Mesodermal cell (in vitro differentiated cells): ENCODE data around the gene BPIFB3.

Experiments used
- H3K27ac ChIP-seq: 2 replicates; pipeline ENCODE4 v1.7.0; 2013; ENCODE audit warnings: mild to moderate bottlenecking, low read depth, low read length, moderate library complexity; ENCODE audit not compliant: severe bottlenecking
- H3K36me3 ChIP-seq: 2 replicates; pipeline ENCODE4 v1.7.1; 2013; ENCODE audit warnings: mild to moderate bottlenecking, low read length, moderate library complexity; ENCODE audit not compliant: control insufficient read depth, insufficient read depth
- H3K4me1 ChIP-seq: one replicate; pipeline ENCODE4 v1.7.1; 2013; ENCODE audit warnings: mild to moderate bottlenecking, low read length; ENCODE audit not compliant: insufficient read depth, control insufficient read depth, poor library complexity, severe bottlenecking
- H3K4me3 ChIP-seq: 2 replicates; pipeline ENCODE4 v1.7.0; 2013; ENCODE audit warnings: low read length, control low read depth, mild to moderate bottlenecking; ENCODE audit not compliant: insufficient read depth, poor library complexity, severe bottlenecking; ENCODE audit errors: extremely low read depth
- H3K9me3 ChIP-seq: 2 replicates; pipeline ENCODE4 v1.7.1; 2013; ENCODE audit warnings: mild to moderate bottlenecking, low read length, moderate library complexity; ENCODE audit not compliant: control insufficient read depth
- WGBS, 2 experiments: methylation state at CpG; one replicate each; pipeline ENCODE4 v1.1.5; 2013; ENCODE audit warnings: missing lambda C conversion rate in 2 of 2; ENCODE audit not compliant: insufficient coverage in 2 of 2; 5-methylcytosine and 5-hydroxymethylcytosine counted together

Gene BPIFB3

DNA sequence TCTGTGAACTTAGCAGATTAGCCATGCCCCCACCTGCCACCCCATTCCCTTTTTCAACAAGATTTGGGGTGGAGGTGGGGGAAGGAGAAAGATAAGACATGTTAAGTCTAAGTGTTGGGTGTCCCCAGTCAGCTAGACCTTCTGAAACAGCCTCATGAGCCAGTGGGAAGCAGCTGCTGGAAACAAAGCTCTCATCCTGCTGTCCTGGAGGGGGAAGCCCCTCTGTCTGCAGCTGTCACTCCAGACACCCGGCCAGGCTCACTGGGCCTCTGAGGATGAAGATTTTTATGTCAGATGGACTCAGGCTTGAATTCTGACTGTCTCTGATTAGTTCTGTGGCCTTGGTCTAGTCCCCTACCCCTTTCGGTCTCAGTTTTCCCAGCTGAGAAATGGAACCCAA is 1.1 kb downstream of the BPIFB3 start:
- H3K36me3 ChIP-seq = no peaks in the 10 kb centered on the region
- H3K9me3 ChIP-seq = no peaks in the 10 kb centered on the region
- H3K4me1 ChIP-seq = no peaks in the 10 kb centered on the region
- 96 to 100% methylated on average over 2 of the region's 2 CpGs for WGBS, 2 experiments
- no peak overlapping the region for H3K4me3 ChIP-seq
- no peak overlapping the region for H3K27ac ChIP-seq

DNA sequence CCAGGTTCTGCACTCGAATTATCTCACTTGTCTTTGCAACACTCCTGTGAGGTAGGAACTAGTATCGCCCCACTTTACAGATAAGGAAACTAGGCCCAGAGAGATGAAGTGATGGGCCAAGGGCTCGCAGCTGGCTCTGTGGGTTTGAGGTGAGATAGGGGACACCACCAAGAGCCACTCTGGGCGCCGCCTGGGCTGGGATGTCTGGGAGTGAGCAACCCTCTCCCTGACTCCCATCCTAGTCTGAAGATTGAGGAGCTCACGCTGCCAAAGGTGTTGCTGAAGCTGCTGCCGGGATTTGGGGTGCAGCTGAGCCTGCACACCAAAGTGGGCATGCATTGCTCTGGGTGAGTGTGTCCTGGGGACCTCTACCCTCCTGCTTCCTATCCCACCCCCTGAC is 5.4 kb downstream of the BPIFB3 start:
- WGBS, 2 experiments = 86 to 96% methylated on average over 3 to 4 of the region's 7 CpGs
- H3K4me3 ChIP-seq = no peak overlapping the region
- H3K9me3 ChIP-seq = no peaks in the 10 kb centered on the region
- no peaks in the 10 kb centered on the region for H3K36me3 ChIP-seq
- no peaks in the 10 kb centered on the region for H3K4me1 ChIP-seq
- no peak overlapping the region for H3K27ac ChIP-seq

DNA sequence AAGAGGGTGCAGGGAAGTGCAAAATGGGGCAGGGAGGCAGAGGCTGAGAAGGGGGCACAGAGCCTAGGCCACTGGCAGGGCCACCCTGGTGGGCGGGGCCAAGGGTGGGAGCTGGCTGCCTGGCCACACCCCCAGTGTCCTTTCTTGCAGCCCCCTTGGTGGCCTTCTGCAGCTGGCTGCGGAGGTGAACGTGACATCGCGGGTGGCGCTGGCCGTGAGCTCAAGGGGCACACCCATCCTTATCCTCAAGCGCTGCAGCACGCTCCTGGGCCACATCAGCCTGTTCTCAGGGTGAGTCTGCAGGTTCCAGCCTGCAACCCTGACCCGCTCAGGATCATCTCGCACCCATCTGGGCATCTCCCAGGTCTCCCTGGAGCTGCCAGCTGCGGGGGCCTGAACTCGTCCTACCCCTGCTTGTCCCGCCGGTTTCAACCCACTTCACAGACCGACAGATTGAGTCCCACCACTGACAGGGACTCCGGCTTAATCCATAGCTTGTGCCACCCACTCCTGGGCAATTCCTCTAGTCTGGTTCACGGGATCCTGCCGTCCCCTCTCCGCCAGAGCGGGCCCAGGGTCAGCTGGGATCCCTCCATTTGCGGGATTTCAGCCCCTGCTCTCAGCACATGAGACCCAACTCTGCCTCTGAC is 6.2 kb downstream of the BPIFB3 start:
- Histone ChIP-seq H3K36me3 (no peaks in the 10 kb centered on the region), H3K9me3 (no peaks in the 10 kb centered on the region), H3K4me1 (no peaks in the 10 kb centered on the region), H3K27ac (no peak overlapping the region), H3K4me3 (no peak overlapping the region)
- WGBS, 2 experiments = 90 to 95% methylated on average over 18 to 22 of the region's 22 CpGs

DNA sequence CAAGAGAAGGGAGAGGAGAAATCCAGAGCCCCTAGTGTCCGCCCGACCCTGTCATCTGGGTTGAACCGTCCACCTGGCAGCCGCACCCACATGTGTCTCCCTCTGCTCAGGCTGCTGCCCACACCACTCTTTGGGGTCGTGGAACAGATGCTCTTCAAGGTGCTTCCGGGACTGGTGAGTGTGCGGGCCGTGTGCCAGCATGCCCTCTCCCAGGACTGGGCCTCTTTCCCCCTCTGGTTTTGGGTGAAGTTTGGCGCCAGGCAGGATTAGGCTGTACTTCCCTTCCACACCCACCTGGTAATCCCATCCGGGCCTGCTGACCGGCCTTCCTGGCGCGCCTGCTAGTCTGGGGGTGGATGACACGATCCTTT is 7.9 kb downstream of the BPIFB3 start:
- Histone ChIP-seq H3K27ac (no peak overlapping the region), H3K9me3 (no peaks in the 10 kb centered on the region), H3K4me1 (no peaks in the 10 kb centered on the region), H3K36me3 (no peaks in the 10 kb centered on the region), H3K4me3 (no peak overlapping the region)
- 93 to 96% methylated on average over 12 of the region's 14 CpGs for WGBS, 2 experiments

DNA sequence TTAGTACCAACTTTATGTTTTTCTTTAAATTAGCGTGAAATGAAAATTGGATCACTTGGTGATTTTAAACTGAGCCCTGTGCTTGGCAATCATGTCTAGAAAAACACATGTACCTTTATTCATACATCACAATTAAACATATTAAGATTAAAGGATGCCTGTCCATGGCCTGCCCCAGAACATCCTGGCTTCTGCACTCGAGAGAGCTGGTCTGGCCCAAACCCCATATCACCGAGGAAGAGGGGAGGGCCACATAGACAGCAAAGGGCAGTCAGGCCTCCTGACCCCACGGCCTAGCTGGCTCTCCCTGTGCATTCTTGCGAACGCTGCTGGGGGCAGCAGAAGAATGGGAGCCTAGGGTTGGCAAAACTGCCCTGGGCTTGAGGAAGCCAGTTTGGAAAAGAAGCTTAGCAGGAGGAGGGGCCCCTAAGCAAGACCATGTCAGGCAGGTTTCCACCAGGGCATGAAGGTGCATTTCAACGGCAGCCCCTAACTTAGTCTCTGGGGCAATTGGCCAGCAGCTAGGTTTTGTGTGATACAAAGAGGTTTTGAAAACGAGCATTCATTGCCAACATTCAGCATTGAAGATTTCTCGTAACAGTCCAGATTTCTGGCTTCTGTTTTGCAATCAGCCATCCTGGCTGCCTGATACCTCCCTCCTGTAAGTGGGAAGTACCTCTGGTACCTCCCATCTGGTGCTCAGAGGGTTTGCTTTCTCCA is 8.6 kb downstream of the BPIFB3 start:
- 56 to 66% methylated on average over 7 of the region's 9 CpGs for WGBS, 2 experiments
- Histone ChIP-seq H3K4me1 (no peaks in the 10 kb centered on the region), H3K36me3 (no peaks in the 10 kb centered on the region), H3K9me3 (no peaks in the 10 kb centered on the region), H3K4me3 (no peak overlapping the region), H3K27ac (no peak overlapping the region)

DNA sequence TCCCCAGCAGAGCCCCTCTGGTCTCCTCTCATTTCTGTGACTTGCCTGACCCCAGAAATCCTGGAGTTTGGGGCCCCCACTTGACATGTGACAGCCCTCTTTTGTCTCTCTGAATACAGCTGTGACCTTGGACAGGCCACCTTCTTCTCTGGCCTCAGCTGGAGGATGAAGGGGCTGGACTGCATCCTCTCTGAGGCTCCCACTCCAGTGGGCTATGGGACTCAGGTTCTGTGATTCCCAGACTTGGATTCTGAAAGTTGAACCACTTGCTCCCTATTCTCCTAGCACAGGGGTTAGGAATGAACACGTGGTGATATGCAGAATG is 9.1 kb downstream of the BPIFB3 start:
- Histone ChIP-seq H3K27ac (no peak overlapping the region), H3K36me3 (no peaks in the 10 kb centered on the region), H3K9me3 (no peaks in the 10 kb centered on the region), H3K4me1 (no peaks in the 10 kb centered on the region), H3K4me3 (no peak overlapping the region)
- WGBS, 2 experiments = 83% methylated on average over 1 of the region's 1 CpG

DNA sequence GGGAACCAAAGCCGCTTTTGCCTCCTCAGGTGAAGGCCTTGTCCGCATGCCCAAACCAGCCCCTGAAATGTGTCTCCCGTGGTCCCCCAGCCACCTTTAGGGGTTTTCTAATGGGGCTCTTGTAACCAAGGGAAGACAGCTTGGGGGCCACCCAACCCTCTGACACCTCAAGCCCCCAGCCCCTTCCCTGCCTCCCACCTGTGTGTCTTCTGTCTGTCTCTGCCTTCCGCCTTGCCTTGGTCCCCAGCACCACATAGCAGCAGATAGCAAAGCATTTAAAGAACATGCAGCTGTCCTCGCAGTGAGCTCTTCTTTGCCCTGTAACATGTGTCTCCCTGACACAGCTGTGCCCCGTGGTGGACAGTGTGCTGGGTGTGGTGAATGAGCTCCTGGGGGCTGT is 9.6 kb downstream of the BPIFB3 start:
- Histone ChIP-seq H3K4me3 (no peak overlapping the region), H3K27ac (no peak overlapping the region), H3K4me1 (no peaks in the 10 kb centered on the region), H3K9me3 (no peaks in the 10 kb centered on the region), H3K36me3 (no peaks in the 10 kb centered on the region)
- WGBS, 2 experiments = 97 to 100% methylated on average over 1 to 4 of the region's 6 CpGs

DNA sequence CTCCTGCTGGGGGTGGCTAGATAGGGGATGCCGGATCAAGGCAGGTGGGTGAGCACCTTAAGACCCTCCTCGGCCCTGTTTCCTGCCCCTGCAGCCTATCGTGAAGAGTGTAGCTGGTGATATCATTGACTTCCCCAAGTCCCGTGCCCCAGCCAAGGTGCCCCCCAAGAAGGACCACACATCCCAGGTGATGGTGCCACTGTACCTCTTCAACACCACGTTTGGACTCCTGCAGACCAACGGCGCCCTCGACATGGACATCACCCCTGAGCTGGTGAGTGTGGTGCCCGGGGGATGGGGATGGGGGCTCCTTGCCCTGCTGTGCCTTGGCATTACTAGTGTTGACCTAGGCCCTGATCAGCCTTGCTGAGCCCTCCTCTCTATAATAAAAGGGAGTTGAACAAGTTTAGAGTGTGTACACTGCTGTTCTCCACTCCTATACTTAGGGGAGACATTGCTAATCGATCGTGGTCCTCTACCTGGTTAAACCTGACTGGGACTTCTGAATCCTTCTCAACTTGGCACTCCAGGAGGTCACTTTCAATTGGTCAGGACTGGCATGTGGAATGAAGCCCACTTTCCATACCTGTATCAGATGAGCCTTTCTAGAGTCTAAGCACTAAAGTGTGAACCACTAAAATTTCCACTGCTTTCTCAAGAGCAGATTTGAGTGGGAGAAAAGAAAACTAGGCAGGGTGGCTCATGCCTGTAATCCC is 11.0 kb downstream of the BPIFB3 start:
- Histone ChIP-seq H3K36me3 (no peaks in the 10 kb centered on the region), H3K27ac (no peak overlapping the region), H3K4me1 (no peaks in the 10 kb centered on the region), H3K4me3 (no peak overlapping the region), H3K9me3 (no peaks in the 10 kb centered on the region)
- 96 to 98% methylated on average over 6 to 9 of the region's 11 CpGs for WGBS, 2 experiments

DNA sequence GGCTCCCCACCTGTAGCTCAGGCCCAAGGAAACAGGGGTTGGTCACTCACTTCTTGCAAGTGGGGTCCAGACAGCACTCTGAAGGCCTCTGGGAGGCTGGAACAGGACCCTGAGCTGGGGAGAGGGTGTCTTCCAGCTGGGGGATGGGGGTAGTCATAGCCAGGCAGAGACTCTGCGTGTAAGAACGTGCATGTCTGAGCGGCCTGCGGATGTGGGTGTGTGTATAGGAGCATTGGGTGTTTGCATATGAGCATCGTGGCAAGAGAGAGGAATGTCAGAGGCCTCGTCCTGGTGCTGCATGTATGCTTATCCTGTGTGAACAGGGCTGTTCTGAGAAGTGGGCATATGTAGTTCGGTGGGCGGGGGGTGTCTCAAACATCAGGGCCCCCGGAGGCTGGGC is 12.1 kb downstream of the BPIFB3 start:
- 89 to 92% methylated on average over 4 to 9 of the region's 9 CpGs for WGBS, 2 experiments
- no peaks in the 10 kb centered on the region for H3K36me3 ChIP-seq
- no peaks in the 10 kb centered on the region for H3K4me1 ChIP-seq
- no peaks in the 10 kb centered on the region for H3K9me3 ChIP-seq
- no peak overlapping the region for H3K27ac ChIP-seq
- H3K4me3 ChIP-seq = no peak overlapping the region

DNA sequence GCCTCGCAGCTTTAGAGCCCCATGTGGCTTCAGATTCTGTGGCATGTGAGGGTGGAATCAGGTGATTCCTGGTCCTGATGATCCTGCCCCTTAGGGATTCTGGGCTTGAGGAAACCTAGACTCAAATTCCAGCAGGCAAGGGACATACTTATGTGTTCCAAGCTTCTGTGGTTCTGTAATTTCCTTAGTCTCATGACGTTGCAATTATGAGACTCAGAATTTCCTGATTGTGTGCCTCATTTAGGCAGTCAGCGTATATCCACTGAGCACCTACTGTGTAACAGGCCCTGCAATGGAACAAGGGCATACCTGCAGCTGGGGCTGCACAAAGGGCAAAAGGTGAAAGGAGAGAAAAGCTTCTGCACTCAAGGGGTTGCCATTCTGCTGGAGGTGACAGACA is 14.1 kb downstream of the BPIFB3 start:
- H3K27ac ChIP-seq = no peak overlapping the region
- H3K4me1 ChIP-seq = no peaks in the 10 kb centered on the region
- 90 to 100% methylated on average over 3 of the region's 3 CpGs for WGBS, 2 experiments
- no peaks in the 10 kb centered on the region for H3K9me3 ChIP-seq
- H3K4me3 ChIP-seq = no peak overlapping the region
- H3K36me3 ChIP-seq = no peaks in the 10 kb centered on the region
